GM19397 (cell line): ENCODE data around the gene ENO2.

Experiments
- ATAC-seq: cut with Tn5 transposase; IDR thresholded peaks from one replicate; pipeline ENCODE4 v1.9.1; 2021; ENCODE audit warnings: mild to moderate bottlenecking, moderate library complexity; ENCODE audit not compliant: unreplicated experiment

ENO2 gene

DNA sequence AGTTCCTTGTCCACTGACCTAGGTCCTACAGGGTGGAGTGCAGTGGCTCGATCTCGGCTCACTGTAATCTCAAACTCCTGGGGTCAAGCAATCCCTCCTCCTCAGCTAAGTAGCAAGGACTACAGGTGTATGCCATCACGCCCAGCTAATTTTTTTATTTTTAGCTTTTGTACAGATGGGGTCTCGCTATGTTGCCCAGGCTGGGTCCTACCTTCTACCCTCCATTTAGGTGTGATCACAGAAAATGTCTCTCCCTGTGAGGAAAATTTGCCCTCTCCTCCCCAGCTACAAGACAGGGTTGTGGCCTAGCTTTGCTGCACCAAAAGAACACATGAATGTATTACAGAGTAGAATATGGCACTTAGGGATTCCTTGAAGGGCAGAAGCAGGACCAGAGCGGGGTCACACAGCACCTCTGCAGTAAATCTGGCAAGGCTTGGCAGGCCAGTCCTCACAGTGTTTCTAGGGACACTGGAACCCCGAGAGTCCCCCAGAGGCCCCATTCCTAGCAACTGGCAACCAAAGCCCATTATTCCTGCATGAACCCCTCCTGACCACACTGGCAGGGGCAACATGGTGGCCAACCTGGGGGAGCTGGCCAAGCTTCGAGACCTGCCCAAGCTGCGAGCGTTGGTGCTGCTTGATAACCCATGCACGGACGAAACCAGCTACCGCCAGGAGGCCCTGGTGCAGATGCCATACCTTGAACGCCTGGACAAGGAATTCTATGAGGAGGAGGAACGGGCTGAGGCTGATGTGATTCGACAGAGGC lies 2.0 kb upstream of the ENO2 start:
- no peak for ATAC-seq

DNA sequence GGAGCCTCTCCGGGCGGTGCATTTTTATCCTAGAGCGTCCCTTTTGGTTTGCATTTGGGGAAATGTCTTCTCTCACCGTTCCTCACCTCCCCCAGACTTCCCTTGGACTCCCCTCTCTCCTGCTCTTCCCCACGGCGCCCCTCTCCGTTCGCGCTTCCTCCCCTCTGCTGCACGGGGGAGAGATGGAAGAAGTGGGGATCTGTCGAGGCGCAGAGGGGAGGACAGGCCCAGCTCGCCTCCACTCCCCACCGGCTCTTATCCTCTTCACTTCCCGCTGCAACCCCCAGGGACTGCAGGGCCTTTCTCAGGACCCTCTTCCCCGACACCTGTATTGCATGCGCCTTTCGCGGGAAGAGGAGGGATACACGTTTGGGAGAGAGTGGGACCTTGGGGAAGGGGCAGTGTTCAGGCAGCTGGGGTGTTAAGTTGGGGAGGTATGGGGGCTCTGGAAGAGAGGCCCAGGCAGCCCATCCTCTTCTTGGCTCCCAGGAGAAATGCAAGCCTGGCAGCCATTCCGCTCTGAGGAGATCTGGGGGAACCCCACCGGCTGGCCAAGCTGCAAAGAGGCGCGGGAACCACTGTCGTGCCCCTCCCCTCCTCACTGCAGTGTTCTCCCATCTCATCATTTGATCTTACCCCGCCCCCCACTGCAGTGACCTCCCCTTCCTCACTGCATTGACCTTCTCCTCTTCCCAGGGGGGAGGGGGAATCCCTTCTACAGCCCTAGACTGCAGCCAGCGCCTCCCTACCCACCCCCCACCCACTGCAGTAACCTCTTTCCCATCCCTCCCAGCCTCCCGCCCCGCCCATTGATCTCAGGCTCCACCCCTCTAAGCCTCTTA lies 788 bp downstream of the ENO2 start:
- ATAC-seq, result no peak

DNA sequence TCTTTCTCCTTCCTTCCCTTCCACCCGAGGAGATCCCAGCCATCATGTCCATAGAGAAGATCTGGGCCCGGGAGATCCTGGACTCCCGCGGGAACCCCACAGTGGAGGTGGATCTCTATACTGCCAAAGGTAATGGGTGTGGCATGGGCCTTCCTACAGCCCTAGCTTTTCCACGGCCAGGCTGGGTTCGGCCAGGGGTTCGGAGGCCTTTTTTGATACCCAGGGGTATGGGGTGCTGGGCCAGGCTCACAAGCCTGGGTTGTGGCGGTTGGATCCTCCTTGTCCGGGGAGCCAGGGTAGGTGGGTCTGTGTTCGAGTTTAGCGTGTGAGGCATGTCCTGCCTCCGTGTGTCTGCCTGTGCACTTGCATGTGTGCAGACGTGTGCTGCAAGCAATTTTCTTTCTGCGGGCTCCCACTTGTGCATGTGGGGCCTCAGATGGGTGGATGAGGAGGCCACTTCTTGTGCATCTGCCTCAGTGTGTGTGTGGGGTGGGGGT lies 1.5 kb downstream of the ENO2 start:
- ATAC-seq, result no peak

DNA sequence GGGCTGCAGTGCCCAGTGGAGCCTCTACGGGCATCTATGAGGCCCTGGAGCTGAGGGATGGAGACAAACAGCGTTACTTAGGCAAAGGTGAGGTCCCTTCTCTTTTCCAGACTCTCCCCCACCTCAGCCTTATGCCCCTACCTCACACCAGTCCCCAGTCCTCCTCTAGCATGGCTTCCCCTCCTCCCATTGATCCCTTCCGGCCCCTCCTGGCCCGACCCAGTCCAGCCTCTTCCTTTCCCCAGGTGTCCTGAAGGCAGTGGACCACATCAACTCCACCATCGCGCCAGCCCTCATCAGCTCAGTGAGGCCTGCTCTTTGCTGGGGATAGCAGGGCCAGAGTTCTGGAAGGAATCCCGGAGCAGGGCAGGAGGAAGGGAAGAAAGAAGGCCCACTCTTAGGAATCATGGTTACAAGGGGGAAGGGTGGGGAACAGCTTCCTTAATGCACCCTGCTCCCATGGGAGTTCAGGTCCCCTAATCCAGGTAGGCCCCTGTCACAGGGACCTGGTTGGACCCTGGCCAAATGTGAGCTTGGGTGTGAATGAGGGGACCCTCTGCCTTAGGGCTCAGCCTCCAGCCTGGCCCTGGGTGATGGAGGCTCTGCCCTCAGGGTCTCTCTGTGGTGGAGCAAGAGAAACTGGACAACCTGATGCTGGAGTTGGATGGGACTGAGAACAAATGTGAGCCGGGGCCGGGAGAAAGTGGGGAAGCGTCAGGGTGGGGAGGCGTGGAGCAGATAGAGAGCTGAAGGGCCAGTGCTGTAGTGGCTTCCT lies 2.2 kb downstream of the ENO2 start:
- no peak for ATAC-seq

DNA sequence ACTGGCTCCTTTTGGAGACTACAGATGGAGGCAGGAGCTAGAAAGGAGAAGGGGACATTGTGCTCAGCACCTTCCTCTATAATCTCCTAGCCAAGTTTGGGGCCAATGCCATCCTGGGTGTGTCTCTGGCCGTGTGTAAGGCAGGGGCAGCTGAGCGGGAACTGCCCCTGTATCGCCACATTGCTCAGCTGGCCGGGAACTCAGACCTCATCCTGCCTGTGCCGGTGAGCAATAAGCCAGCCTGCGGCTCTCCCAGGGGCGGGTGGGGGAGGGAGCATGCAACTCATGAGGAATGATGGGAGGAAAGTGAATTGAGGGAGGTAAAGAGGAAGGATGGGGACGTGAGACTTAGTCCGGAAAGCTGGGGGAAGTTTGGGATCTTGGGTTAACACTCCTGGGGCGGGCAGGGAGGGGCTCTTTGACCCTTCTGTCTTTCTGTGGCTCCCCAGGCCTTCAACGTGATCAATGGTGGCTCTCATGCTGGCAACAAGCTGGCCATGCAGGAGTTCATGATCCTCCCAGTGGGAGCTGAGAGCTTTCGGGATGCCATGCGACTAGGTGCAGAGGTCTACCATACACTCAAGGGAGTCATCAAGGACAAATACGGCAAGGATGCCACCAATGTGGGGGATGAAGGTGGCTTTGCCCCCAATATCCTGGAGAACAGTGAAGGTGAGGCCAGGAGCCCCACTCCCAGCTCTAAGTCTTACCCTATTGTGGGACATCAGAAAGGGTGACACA lies 3.3 kb downstream of the ENO2 start:
- no peak for ATAC-seq

DNA sequence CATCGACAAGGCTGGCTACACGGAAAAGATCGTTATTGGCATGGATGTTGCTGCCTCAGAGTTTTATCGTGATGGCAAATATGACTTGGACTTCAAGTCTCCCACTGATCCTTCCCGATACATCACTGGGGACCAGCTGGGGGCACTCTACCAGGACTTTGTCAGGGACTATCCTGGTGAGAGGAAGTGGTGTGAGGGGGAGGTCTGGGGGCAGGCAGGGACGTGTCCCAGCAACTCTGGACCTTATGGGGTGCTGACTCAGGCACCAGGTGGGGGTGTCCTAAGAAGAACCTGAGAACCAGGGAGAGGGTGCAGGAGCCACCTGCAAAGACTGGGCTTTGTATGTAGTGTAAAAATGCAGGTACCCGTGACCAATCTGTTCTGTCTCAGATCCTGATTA lies 5.2 kb downstream of the ENO2 start:
- no peak for ATAC-seq

DNA sequence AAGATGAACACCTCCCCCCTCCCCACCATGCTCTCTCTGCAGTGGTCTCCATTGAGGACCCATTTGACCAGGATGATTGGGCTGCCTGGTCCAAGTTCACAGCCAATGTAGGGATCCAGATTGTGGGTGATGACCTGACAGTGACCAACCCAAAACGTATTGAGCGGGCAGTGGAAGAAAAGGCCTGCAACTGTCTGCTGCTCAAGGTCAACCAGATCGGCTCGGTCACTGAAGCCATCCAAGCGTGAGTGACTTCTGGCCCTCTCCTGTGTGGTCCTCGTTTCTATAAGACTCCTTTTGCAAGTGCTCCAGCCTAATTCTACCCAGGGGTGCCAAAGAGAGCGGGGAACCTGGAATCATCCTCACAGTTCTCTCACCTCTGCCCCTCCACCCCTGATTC lies 7.2 kb downstream of the ENO2 start:
- ATAC-seq, result no peak

DNA sequence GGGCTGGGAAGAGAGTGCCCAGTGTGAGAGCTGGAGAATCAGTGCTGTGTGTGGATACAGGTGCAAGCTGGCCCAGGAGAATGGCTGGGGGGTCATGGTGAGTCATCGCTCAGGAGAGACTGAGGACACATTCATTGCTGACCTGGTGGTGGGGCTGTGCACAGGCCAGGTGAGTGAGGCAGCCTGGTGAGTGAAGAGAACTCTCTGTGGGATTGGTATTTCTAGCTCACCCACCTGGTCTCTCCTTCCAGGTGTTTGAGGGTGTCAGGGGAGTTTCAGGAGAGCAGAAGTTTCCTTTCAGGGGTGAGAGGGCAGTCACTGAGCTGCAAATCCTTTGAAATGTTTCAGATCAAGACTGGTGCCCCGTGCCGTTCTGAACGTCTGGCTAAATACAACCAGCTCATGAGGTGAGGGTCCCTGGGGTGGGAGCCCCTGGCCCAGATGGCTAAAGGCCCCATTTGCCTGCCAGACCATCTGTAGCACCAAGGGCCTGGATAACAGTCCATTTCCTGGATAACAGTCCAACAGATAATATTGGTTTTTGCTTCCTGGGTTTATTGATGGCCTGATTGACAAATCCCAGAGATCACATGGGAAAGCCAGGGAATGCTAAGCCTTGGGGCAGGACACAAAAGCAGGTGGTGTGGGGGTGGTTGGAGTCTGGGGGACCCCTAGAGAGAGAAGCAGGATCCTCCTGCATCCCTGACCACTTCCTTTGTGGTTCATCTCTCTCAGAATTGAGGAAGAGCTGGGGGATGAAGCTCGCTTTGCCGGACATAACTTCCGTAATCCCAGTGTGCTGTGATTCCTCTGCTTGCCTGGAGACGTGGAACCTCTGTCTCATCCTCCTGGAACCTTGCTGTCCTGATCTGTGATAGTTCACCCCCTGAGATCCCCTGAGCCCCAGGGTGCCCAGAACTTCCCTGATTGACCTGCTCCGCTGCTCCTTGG lies 7.9 kb downstream of the ENO2 start:
- ATAC-seq, result no peak

DNA sequence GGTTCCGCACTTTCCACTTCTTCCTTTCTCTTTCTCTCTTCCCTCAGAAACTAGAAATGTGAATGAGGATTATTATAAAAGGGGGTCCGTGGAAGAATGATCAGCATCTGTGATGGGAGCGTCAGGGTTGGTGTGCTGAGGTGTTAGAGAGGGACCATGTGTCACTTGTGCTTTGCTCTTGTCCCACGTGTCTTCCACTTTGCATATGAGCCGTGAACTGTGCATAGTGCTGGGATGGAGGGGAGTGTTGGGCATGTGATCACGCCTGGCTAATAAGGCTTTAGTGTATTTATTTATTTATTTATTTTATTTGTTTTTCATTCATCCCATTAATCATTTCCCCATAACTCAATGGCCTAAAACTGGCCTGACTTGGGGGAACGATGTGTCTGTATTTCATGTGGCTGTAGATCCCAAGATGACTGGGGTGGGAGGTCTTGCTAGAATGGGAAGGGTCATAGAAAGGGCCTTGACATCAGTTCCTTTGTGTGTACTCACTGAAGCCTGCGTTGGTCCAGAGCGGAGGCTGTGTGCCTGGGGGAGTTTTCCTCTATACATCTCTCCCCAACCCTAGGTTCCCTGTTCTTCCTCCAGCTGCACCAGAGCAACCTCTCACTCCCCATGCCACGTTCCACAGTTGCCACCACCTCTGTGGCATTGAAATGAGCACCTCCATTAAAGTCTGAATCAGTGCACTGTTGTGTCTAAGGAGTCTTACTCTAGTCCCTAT lies 8.8 kb downstream of the ENO2 start:
- no peak for ATAC-seq

DNA sequence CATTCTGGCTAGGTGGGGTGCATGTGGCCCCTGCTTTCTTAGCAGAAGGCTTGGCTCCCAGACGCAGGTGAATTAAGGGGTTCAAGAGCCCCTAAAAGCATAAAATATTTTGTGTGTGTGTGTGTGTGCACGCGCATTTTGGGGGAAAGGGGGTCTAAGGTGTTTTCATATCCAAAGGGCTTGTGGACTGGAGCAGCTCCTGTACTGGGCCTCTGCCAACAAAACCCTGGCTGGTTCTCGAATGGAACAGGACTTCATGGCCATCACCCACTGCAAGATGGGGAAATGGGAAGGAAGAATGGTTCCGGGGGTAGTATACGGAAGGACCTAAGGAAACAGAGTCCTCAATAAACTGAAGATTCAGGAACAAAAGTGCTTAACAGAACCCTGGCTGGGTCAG lies 9.5 kb downstream of the ENO2 start:
- no peak for ATAC-seq

DNA sequence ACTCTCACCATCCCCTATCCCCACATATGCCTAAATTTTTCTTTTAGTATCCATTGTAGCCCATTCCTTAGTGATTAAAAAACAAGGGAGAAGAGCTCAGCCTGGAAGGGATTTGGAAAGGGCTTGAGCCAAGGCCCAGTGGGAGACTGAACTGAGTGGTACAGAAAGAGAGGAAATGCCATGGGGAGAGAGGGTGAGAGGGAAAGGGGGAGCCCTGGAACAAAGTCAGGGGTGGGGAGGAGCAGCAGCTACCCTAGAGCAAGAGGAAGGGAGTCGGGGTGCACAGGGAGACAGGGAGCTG lies 10.8 kb downstream of the ENO2 start:
- no peak for ATAC-seq

DNA sequence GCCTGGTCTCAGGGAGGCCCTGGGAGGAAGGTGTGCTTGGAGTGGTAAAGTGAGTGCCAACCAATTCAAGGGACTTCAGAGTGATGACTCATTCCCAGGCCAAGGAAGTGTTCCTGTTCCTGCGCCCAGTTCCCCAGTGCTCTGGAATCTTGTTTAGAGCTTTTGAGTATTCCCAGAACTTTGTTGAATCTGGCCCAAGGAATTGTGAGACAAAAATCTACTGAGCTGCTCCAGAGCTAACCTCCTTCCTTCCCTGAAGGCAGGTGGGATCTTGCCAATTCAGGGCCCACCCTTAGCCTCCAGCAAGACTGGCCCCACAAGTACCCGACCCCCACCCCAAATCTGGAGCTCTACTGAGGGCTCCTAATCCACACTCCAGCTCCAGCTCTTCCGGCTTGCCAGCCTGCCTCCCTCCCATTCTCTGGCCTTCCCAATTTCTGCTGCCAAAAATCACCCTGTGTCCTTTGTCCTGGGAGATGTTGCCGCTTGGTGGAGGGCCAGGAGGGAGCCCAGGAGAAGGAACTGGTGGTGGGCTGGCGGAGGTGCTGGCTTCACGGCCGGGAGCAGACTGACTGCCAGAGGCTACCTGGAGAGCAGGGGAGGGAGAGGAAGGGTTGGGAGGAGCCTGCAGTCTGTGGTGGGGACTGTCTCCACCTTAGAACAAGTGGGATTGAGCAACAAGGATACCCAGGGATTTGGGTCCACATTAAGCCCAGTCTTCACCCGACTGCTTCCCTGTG lies 11.3 kb downstream of the ENO2 start:
- ATAC-seq, result no peak

DNA sequence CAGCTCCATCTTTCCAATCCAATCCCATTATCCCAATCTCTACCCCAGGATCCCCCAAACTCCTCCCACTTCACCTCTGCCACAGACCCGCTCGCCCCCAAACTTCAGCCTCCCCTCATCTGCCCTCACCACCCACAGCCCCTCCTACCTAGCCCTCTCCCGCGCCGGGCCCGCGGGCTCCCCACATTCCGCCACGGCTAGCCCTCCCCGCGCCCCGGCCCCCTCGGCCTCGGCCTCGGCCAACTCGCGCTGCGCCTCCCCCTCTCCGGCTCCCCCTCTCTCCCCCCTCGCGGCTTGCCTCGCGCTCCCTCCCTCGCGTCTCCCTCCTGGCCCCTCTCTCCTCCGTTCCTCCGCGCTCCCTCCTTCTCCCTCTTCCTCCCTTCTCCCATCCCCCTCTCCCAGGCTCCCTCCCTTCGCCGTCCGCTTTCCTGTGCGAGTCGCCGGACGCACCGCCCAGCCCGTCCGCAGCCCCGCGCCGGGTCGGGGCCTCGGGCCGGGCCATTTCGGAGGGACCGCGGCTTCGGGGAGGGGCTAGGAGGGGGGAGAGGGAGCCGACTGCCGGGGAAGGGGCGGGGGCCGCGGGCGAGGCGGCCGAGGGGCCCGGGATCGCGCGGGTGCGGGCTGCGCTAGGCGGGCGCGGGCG lies 13.1 kb downstream of the ENO2 start, which contains the start of gene ATN1:
Gene ATN1, plus strand, starts transcription at position 581 of the 643 bp plus-strand sequence. CDS start 6,043 bp downstream, outside the sequence.
- no peak for ATAC-seq

DNA sequence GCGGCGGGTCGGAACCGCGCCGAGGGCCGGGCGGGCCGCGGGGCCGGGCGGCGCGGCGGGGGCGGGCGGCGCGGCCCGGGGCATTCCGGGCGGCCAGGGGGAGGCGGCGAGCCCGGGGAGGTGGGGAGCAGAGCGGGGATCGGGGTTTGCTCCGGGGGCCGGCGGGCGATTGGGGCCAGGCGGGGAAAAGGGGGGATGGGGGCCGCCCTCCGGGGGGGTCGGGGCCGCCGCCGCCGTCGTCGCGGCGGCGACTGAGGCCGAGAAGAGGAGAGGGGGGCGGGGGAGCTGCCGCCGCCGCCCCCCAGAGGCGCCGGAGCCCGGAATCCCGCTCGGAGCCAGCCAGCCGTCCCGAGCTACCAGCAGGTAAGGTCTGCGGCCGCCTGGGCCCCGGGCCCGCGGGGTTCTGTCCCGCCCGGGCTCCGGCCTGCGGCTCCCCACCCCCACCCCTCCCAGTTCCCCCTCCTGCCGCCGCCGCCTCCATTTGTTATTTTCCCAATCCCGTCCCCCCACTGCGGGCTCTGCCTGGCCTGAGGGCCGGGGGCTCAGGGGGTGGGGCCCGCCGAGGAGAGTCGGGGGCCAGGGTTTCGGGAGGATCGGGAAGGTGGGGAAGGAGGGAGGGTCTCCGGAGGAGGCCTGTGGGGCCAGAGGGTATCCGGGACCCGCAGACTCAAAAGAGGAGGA lies 13.8 kb downstream of the ENO2 start:
- ATAC-seq, result no peak

DNA sequence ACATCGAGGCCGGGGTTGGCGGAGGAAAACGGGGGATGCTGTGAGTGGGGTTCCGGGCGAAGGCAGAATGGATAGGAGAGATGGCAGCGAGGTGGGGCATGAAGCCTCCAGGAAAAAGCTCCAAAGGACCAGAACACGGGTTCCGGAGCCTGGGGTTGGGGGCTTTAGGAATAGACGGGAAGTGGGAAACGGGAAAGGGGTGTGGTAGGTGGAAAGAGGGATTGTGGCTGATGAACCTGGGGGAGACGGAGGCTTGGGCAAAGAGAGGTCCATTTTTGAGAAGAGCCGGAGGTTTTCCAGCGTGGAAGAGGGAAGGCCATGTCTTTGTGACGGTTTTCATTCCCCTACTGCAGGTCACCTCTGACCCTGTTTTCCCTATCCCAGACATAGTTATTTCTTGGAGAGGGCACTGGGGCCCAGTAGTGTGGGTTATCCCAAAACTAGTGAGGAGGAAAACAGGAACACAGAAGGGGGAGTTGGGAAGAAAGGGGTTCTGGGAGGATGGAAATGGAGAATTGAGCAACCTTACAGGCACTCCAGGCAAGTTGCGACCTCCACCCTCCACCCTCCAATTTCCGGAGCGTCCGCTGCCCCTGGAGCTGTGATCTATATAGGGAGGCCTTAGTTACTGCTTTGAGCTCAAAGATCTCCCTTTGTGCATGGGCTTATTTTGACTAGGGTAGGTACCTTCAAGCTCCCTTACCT lies 14.5 kb downstream of the ENO2 start:
- no peak for ATAC-seq
